WTC11 (cell line): ENCODE data around the gene CEACAM16. TPM values are rescaled to one million over a fixed set of nuclear protein-coding genes. Genes with fewer than 3 reads are reported as not detected.
A peak's percentile ranks its signal among the peaks of the same experiment; 100 is the strongest.

Source experiments
- ATAC-seq: fragments of 200-7000 bp; cut with Tn5 transposase; 2 replicates; pipeline ENCODE4 v1.10.0; 2021; ENCODE audit warnings: mild to moderate bottlenecking, moderate library complexity
- CTCF ChIA-PET: fragments of 300-600 bp; sonication (Branson Sonifier 250); formaldehyde crosslinking; loops from one replicate; lab custom pipeline; 2021; ENCODE audit warnings: antibody characterized with exemption; lab: Charles Lee
- POLR2A ChIA-PET: fragments of 350-600 bp; sonication (Branson Sonifier 250); formaldehyde crosslinking; loops from one replicate; lab custom pipeline; 2021; ENCODE audit warnings: antibody characterized with exemption; lab: Charles Lee
- DNase-seq: peaks from one replicate; pipeline ENCODE4 v3.0.0; 2021; ENCODE audit warnings: low spot score
- H3K27ac Mint-ChIP-seq: 2 replicates; pipeline ENCODE4 v1.8.0; 2021; ENCODE audit warnings: mixed read lengths
- H3K27me3 Mint-ChIP-seq: 2 replicates; pipeline ENCODE4 v1.8.0; 2021; ENCODE audit warnings: low read depth, mild to moderate bottlenecking, moderate library complexity, mixed read lengths
- H3K36me3 Mint-ChIP-seq: 2 replicates; pipeline ENCODE4 v1.8.0; 2021; ENCODE audit warnings: mixed read lengths
- H3K4me1 Mint-ChIP-seq: 2 replicates; pipeline ENCODE4 v1.8.0; 2022; ENCODE audit warnings: mixed read lengths
- H3K4me3 Mint-ChIP-seq: 2 replicates; pipeline ENCODE4 v1.8.0; 2021; ENCODE audit warnings: mild to moderate bottlenecking, moderate library complexity, mixed read lengths
- H3K9me3 Mint-ChIP-seq: 2 replicates; pipeline ENCODE4 v1.8.0; 2021; ENCODE audit warnings: mixed read lengths
- ATF6 ChIP-seq: sonication (generic); formaldehyde crosslinking; IDR thresholded peaks from 2 replicates; pipeline ENCODE4 v1.8.1; 2023; ENCODE audit warnings: mild to moderate bottlenecking, missing genetic modification reagents
- CBFB ChIP-seq: sonication (generic); formaldehyde crosslinking; IDR thresholded peaks from 2 replicates; pipeline ENCODE4 v1.8.1; 2022; ENCODE audit warnings: mild to moderate bottlenecking, low read depth, missing genetic modification reagents
- CREM ChIP-seq: sonication (generic); formaldehyde crosslinking; IDR thresholded peaks from 2 replicates; pipeline ENCODE4 v1.8.1; 2022; ENCODE audit warnings: mild to moderate bottlenecking, missing genetic modification reagents, moderate library complexity
- E2F4 ChIP-seq: sonication (generic); formaldehyde crosslinking; IDR thresholded peaks from 2 replicates; pipeline ENCODE4 v1.8.1; 2022; ENCODE audit warnings: low read depth, mild to moderate bottlenecking, moderate library complexity, missing genetic modification reagents, borderline replicate concordance
- ERG ChIP-seq: fragments of 250-450 bp; sonication (Bioruptor Pico); IDR thresholded peaks from 2 replicates; pipeline ENCODE4 v1.8.0; 2021; ENCODE audit warnings: mild to moderate bottlenecking
- JAZF1 ChIP-seq: fragments of 250-450 bp; sonication (Bioruptor Pico); IDR thresholded peaks from 2 replicates; pipeline ENCODE4 v1.9.0; 2021; ENCODE audit warnings: moderate library complexity, mild to moderate bottlenecking, inconsistent platforms
- JUN ChIP-seq: sonication (generic); formaldehyde crosslinking; IDR thresholded peaks from 2 replicates; pipeline ENCODE4 v1.8.0; 2023; ENCODE audit warnings: mild to moderate bottlenecking, missing genetic modification reagents
- TEAD1 ChIP-seq: sonication (generic); formaldehyde crosslinking; IDR thresholded peaks from 2 replicates; pipeline ENCODE4 v1.8.0; 2022; ENCODE audit warnings: mild to moderate bottlenecking, missing genetic modification reagents
- TP53 ChIP-seq: sonication (generic); formaldehyde crosslinking; IDR thresholded peaks from 2 replicates; pipeline ENCODE4 v1.8.1; 2023; ENCODE audit warnings: mild to moderate bottlenecking, missing genetic modification reagents
- USF2 ChIP-seq: sonication (generic); formaldehyde crosslinking; IDR thresholded peaks from 2 replicates; pipeline ENCODE4 v1.8.1; 2023; ENCODE audit warnings: mild to moderate bottlenecking, missing genetic modification reagents, moderate library complexity
- ZBTB43 ChIP-seq: sonication (generic); formaldehyde crosslinking; IDR thresholded peaks from 2 replicates; pipeline ENCODE4 v1.8.1; 2023; ENCODE audit warnings: mild to moderate bottlenecking, missing genetic modification reagents
- ZNF416 ChIP-seq: fragments of 250-450 bp; sonication (Bioruptor Pico); IDR thresholded peaks from 2 replicates; pipeline ENCODE4 v1.9.0; 2021; ENCODE audit warnings: mild to moderate bottlenecking, inconsistent platforms
- ZNF512 ChIP-seq: sonication (generic); formaldehyde crosslinking; IDR thresholded peaks from 2 replicates; pipeline ENCODE4 v1.8.1; 2022; ENCODE audit warnings: missing genetic modification reagents, borderline replicate concordance
- ZSCAN18 ChIP-seq: fragments of 250-450 bp; sonication (Bioruptor Pico); IDR thresholded peaks from 2 replicates; pipeline ENCODE4 v2.1.2; 2022; ENCODE audit warnings: mild to moderate bottlenecking, moderate library complexity
- total RNA-seq: library from RNA; stranded (reverse); gene quantifications from 3 replicates; pipeline ENCODE4 v1.2.3, GENCODE V29; 2021

Gene CEACAM16
- total RNA-seq, 1 experiment from 2014 or later = not detected

- H3K27ac Mint-ChIP-seq = no peak overlapping the region
- no peaks in the 10 kb centered on the region for H3K4me1 Mint-ChIP-seq
- CTCF ChIA-PET = interaction anchor here (1.0 to 2.4 kb wide), 6 partner anchors 8 to 82 kb away, joined by 3 to 40 read pairs (median 17); no protein-coding TSS in a partner anchor
- no peak for ATAC-seq
- no peaks in the 10 kb centered on the region for H3K27me3 Mint-ChIP-seq
- no peak overlapping the region for H3K4me3 Mint-ChIP-seq
- no peak for TF ChIP-seq ERG (CRISPR knock-in tag)
- no peak for TF ChIP-seq USF2 (CRISPR knock-in tag)
- TF ChIP-seq JAZF1 (CRISPR knock-in tag) = no peak
- TF ChIP-seq CREM (CRISPR knock-in tag) = no peak
- TF ChIP-seq ZNF512 (CRISPR knock-in tag) = no peak
- no peak for TF ChIP-seq TP53
- TF ChIP-seq ZSCAN18 = no peak
- TF ChIP-seq TEAD1 = no peak
- no peak for TF ChIP-seq JUN (CRISPR knock-in tag)
- no peak for TF ChIP-seq ZNF416
- TF ChIP-seq ATF6 (CRISPR knock-in tag) = no peak
- TF ChIP-seq CBFB = no peak
- TF ChIP-seq E2F4 = no peak
- peaks cover 48% of the 10 kb centered on the region for H3K36me3 Mint-ChIP-seq
- POLR2A ChIA-PET = interaction anchor here (0.6 kb wide), 1 partner anchor 928 kb away, joined by 3 read pairs; no protein-coding TSS in a partner anchor
- H3K9me3 Mint-ChIP-seq = no peaks in the 10 kb centered on the region
- DNase-seq = no peak
These were observed 45.6 kb upstream of the CEACAM16 start for GRCh38 chr19:44653343-44653742.

- DNase-seq (peak; percentile 83), ATAC-seq (peak; percentile 47)
- no peak overlapping the region for H3K27ac Mint-ChIP-seq
- H3K4me3 Mint-ChIP-seq = no peak overlapping the region
- ChIA-PET POLR2A (interaction anchor here (1.1 kb wide), 1 partner anchor 154 kb away, joined by 3 read pairs; the partner anchor contains the start of gene ZNF180), CTCF (interaction anchor here (0.5 to 2.4 kb wide), 32 partner anchors 9 to 773 kb away, joined by 3 to 40 read pairs (median 4); partner anchors contain the start of genes PVR and ZNF180)
- H3K36me3 Mint-ChIP-seq = peaks cover 54% of the 10 kb centered on the region
- no peak for TF ChIP-seq ZBTB43 (CRISPR knock-in tag)
- TF ChIP-seq USF2 (CRISPR knock-in tag) = peak; percentile 10; the same call in 1 of the 2 replicates
- TF ChIP-seq ZNF512 (CRISPR knock-in tag) = no peak
- no peaks in the 10 kb centered on the region for H3K9me3 Mint-ChIP-seq
- no peaks in the 10 kb centered on the region for H3K4me1 Mint-ChIP-seq
- H3K27me3 Mint-ChIP-seq = no peaks in the 10 kb centered on the region
These were observed 44.8 kb upstream of the CEACAM16 start for GRCh38 chr19:44653977-44654774.
